ENCODE data around the gene MOB1A.
"Not testable (repeated sequence)": the region's sequence is repeated elsewhere in the genome, so short reads cannot be mapped to it uniquely, and the experiment has no call there.

Gene MOB1A

GRCh38 chr2:74148457-74149246 is 30.0 kb downstream of the MOB1A start:
- DNase-seq (ENCODE audit: low read depth) = peak; percentile 16

GRCh38 chr2:74147727-74148456 is 30.8 kb downstream of the MOB1A start, which contains the start of gene BOLA3:
Gene BOLA3, minus strand, starts transcription at chr2:74147912. Its CDS starts 38 bp downstream, at chr2:74147874.
- peak; percentile 85 for DNase-seq (ENCODE audit: low read depth)

DNA sequence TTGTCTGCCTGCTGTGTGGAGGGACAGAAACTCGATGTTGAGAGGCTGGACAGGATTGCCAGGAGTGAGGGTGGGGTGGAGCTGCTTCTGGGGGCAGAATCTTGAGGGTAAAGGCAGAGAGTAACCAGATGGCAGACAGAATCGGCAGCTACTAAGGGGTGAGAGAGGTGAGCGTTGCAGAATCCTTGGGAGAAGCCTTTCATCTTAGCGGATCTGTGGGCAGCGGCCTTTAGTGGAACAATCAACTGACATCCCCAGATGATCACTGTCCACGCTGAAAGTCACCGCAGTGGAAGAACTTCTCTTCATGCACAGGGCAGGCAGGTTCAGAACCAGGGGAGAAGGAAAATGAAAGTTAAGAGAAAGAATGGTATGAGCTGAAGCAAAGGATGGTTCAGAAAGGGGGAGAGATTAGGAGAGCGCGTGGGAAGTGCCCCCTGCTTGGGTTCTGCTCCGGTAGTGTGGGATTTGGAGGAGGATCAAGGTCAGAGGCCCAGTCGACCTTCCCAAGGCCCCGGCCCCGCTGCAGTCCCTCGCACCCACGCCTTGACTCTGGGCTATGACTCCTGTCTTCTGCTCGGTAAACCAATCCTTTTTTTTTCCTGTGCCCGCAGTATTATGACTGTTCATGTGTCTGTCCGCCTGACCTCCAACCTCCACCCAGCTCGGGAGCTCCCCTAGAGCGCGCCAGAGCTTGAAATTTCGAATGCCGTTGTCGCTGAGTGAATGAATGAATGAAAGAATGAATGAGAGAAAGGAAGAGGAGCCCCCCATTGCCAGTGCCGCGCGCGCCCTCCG is 31.6 kb downstream of the MOB1A start:
- peak; percentile 50 for DNase-seq (ENCODE audit: low read depth)

DNA sequence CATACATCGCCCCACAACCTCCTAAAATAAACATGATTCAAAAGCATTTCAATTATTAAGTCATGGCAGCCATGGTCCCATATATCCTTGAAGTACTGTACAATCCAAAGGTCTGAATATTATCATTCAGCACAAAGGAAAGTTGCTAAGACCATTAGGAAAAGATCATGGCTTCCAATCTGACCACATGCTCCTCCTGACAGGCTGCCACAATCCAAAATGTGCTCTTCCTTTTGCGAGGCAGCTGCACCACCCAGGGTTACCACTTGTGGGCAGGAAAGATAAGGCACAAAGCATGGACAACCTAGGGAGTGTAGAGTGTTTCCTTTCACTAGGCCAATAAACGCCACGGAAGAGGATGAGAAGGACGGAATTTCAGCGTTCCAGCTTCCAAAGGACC is 36.3 kb downstream of the MOB1A start:
- DNase-seq (ENCODE audit: low read depth) = peak; percentile 9

DNA sequence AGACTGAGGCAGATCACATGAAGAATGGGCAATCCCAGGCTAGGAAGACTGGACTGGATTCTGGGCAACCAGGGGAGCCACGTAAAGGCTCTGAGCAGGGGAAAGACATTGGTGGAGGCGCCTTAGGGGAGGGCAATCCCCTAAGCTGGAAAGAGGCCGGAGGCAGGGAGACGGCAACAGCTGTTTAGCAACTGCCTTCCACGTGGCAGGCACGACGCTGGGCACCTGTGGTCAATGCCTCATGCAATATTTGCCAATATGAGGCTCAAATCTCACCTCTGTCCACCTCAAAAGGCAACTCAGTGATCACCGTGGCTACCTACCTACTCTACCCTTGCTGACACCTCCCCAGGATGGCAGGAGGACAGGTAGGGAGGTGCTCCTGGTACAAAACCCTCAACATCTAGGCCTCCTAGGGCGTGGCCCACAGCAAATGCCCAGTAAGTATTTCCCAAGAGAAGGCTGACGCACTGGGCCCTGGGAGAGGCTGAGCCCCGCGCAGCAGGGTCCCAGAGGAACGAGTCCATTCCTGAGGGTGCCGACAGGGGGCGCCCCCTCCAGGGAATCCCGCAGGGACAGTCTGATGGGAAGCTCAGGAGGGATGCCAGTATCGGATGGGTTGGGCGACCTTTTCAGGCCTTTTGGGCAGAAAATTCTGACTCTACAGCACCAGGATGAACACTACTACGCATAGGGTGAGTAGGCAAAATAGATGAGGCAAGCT is 39.9 kb downstream of the MOB1A start:
- no peak for DNase-seq (ENCODE audit: low read depth)

GRCh38 chr2:74137651-74138599 is 40.8 kb downstream of the MOB1A start:
- DNase-seq (ENCODE audit: low read depth) = no peak

- no peak for DNase-seq (ENCODE audit: low read depth)
These were observed 46.8 kb downstream of the MOB1A start for GRCh38 chr2:74131901-74132300.

- DNase-seq (ENCODE audit: low read depth) = peak; percentile 8
These were observed 48.3 kb downstream of the MOB1A start for GRCh38 chr2:74130211-74130995.

DNA sequence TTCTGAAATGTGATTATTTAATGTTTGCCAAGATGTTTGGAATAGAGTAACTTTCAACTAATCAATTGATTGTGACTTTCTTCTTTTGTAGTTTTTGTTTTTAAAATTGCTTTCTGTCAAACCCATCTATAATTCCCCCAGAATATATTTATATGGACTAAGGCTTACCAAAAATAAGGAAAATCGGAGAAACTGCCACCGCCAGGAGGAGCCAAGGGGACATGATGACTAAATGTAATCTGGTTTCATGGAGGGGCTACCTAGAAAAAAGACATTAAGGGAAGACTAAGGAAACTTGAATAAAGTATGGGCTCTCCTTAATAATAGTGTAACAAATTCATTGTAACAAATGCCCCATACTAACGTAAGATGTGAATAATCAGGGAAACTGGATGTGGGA is 50.5 kb downstream of the MOB1A start:
- peak; percentile 15 for DNase-seq (ENCODE audit: low read depth)

DNA sequence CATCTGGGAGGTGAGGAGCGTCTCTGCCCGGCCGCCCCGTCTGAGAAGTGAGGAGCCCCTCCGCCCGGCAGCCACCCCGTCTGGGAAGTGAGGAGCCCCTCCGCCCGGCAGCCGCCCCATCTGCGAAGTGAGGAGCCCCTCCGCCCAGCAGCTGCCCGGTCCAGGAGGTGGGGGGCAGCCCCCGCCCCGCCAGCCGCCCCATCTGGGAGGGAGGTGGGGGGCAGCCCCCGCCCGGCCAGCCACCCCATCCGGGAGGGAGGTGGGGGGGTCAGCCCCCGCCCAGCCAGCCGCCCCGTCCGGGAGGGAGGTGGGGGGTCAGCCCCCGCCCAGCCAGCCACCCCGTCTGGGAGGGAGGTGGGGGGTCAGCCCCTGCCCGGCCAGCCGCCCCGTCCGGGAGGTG is 54.7 kb downstream of the MOB1A start:
- not testable (repeated sequence) for DNase-seq (ENCODE audit: low read depth)

DNA sequence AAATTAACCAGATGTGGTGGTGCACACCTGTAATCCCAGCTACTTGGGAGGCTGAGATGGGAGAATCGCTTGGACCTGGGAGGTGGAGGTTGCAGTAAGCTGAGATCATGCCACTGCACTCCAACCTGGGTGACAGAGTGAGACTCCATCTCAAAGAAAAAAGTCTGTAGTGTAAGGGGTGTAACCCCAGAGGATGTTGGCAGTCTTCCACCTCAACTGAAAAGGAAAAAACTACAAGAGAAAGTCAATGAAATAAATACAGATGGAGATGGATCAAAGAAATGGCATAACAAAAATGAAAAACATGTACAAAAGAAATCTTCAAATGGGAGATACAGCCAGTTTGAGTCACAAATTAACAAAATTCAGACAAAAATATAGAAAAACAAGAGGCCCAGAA is 56.8 kb downstream of the MOB1A start:
- DNase-seq (ENCODE audit: low read depth) = not testable (repeated sequence)

DNA sequence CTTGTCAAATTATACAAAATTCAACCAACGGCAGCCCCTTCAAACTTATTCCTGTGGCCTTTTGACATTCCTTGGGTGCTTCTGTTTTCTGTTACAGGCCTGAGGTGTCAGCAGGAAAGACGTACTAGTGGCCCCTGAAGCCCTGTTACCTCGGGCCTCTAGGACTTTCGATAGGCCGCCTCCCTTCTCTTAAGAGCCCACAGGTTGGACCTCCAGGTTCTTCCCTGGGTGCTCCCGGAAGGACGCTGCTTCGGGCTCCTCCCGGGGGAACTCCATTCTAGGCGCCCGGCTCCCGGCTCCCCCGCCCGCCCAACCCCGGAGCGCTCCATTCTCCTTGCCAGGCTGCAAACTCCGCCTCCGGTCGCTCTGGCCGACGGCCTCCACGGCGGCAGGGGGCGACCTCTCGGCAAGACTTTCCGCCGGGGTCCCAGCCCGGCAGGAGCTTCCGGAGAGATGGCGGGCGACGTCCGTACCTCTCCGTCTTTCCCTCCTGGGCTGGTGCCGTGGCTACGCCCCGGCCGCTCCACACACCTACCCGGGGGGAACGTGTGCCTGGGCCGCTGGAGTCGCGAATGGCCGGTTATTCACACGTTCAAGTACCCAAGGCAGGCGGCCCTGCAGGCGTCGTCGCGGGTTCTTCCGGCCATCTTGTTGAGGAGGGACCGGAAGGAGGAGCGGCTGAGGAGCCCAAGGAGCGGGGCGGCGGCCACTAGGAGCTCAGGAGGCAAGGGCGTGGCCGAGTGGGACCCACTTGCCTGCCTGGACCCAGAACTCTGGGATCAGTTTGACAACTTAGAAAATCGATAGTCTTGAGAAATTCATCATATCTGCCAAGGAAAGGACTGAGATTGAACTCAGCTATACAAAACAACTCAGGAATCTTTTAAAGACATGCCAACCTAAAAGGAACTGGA is 58.5 kb downstream of the MOB1A start:
- DNase-seq (ENCODE audit: low read depth) = peak; percentile 80

- DNase-seq (ENCODE audit: low read depth) = peak; percentile 26
These were observed 59.3 kb downstream of the MOB1A start for GRCh38 chr2:74119339-74119738.

DNA sequence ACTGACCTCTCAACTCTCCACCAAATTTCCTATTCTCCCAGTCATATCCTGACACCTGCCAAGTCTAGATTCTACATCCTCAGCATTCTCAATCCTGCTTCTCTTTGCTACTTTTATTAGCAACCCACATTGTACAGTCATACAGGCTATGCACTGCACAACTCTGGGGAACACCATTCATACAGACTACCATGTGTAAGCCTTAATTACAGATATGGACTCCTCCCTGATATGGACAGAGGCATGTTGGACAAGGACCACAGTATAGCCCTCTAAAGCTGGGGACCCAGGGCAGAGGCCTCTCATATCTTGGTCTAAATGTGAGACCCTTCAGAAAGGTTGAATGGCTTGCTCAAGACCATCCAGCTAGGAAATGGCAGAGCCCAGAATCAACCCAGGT is 67.3 kb downstream of the MOB1A start:
- DNase-seq (ENCODE audit: low read depth) = no peak

DNA sequence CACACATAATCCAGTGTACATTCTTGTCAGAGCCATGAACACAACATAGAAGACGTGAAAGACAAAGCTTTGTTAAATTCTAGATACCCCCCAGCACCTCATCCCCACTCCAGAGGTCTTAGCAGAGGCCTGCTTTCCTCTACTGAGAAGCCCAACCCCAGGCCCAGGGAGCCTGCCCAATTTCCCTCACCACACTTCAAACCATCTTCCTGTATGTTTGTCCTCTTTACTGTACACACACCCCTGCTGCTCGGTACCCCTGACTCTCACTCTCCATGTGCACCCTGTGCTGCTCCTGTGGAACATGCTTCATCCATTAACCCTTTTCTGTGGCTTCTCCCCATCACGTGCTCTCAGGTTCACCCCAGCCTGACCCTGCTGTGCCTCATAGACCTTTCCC is 68.1 kb downstream of the MOB1A start:
- DNase-seq (ENCODE audit: low read depth) = no peak

DNA sequence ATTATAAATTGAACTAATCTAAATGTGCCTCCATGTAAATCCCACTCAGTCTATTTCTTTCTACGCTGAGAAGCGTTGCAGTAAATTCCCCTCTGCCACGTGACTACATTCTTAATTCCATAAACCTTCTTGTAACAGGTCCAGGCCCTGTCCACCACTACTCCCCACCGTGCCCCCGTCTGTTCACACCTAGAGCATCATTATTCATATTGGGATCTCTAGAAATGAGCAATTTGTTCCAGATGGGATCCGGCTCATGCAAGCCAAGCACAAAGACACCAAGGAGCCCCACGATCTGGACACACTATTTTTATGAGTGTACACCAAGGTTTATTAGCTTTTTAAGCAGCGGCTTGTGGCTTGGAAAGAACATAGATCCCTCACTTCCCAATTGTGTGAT is 69.1 kb downstream of the MOB1A start:
- no peak for DNase-seq (ENCODE audit: low read depth)

DNA sequence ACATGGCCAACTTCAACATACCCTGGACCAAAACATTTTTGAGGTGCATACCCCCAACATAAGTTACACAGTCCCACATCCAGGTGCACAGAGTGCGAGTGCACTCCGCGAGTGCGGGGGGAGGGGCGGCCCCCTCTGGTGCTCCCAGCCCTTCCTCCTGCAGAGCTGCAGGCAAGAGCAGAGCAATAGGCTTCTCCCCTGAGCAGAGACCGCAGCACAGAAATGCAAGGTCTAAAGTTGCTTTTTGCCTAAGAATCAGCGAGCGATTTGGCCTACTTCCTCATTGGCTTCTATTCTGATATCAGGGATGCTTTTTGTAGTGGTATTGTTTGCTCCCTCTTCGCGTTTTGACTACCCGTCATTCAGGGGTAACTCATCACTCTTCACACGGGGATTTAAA is 71.6 kb downstream of the MOB1A start:
- DNase-seq (ENCODE audit: low read depth) = no peak

DNA sequence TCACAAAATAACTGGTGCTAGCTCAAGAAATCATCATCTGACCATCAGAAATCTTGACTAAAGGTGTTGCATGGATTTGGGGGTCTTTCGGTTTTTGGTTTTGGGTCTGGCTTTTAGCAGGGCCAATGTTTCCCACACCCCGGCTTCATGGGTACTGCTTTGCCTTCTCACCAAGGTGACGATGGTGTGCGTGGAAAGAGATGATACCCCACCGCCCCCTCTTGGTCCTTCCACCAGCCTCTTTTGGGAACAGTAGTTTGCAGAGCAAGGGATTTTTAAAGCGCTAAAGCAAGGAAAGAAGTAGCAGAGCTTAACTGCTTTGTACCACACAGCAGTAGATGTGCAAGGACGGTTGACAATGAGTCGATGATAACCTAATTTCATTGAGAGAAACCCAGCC is 73.3 kb downstream of the MOB1A start:
- no peak for DNase-seq (ENCODE audit: low read depth)

DNA sequence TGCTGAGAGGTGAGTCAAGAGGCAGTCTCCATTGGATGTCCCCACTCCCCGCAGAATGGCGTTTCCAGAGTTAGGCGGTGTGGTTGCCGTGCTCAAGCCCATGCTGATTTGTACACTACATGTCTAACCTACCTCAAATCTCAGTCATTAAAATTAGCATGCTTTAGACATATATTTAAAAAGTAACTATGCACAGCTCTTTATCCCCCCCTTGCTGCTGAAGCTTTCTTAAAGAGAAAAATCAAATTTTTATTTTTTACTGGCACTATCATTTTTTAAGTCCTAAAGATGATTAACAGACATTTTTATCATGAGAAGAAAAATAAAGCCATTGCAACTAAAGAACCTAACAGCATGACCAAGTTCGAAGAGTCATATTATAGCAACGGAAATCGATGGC is 73.8 kb downstream of the MOB1A start:
- DNase-seq (ENCODE audit: low read depth) = no peak
